ENCODE results near the gene BACH2.
"Not testable (repeated sequence)": the region's sequence is repeated elsewhere in the genome, so short reads cannot be mapped to it uniquely, and the experiment has no call there.

The BACH2 gene

GRCh38 chr6:90209527-90209926, 87.1 kb downstream of the BACH2 start:
- DNase-seq: no peak

GRCh38 chr6:90208690-90209089, 88.0 kb downstream of the BACH2 start:
- DNase-seq: not testable (repeated sequence)

GRCh38 chr6:90204327-90205056, 92.2 kb downstream of the BACH2 start:
- DNase-seq: no peak

GRCh38 chr6:90203672-90204071, 93.0 kb downstream of the BACH2 start:
- DNase-seq: no peak

GRCh38 chr6:90202156-90202555, 94.5 kb downstream of the BACH2 start:
- no peak for DNase-seq

- no peak for DNase-seq
Observed at GRCh38 chr6:90199900-90200299, 96.7 kb downstream of the BACH2 start.

- no peak for DNase-seq
Observed at GRCh38 chr6:90198758-90199425, 97.8 kb downstream of the BACH2 start.

- DNase-seq: no peak
Observed at GRCh38 chr6:90197854-90198496, 98.7 kb downstream of the BACH2 start.

GRCh38 chr6:90195094-90195829, 101.4 kb downstream of the BACH2 start:
- DNase-seq: no peak

GRCh38 chr6:90194371-90194841, 102.2 kb downstream of the BACH2 start:
- DNase-seq: no peak

GRCh38 chr6:90193359-90193758, 103.3 kb downstream of the BACH2 start:
- DNase-seq: no peak

- DNase-seq: no peak
Observed at GRCh38 chr6:90192857-90193256, 103.8 kb downstream of the BACH2 start.

- DNase-seq: no peak
Observed at GRCh38 chr6:90190752-90191395, 105.8 kb downstream of the BACH2 start.

- DNase-seq: no peak
Observed at GRCh38 chr6:90190131-90190530, 106.5 kb downstream of the BACH2 start.

- peak in 1 of 2 experiments; percentile 6 for DNase-seq
Observed at GRCh38 chr6:90187437-90188121, 109.1 kb downstream of the BACH2 start.

- peak in 1 of 2 experiments; percentile 13 for DNase-seq
Observed at GRCh38 chr6:90186637-90187371, 109.8 kb downstream of the BACH2 start.

GRCh38 chr6:90186026-90186425, 110.6 kb downstream of the BACH2 start:
- no peak for DNase-seq

- DNase-seq: no peak
Observed at GRCh38 chr6:90184334-90185298, 112.0 kb downstream of the BACH2 start.

GRCh38 chr6:90183587-90184333, 112.9 kb downstream of the BACH2 start:
- DNase-seq: no peak
